GM06990 (cell line): Measurements from ENCODE around the gene ERG28.

Experiments
- DNase-seq: peaks from one replicate; pipeline ENCODE4 v3.0.0-alpha.2; 2011; ENCODE audit not compliant: insufficient read length; ENCODE audit errors: extremely low read depth
- H3K27me3 ChIP-seq: replicated peaks from 2 replicates; pipeline ENCODE4 v1.6.0; 2011; ENCODE audit warnings: low read length; ENCODE audit not compliant: control insufficient read depth, insufficient read depth
- H3K36me3 ChIP-seq: 2 replicates; pipeline ENCODE4 v1.5.1; 2011; ENCODE audit warnings: low read length; ENCODE audit not compliant: control insufficient read depth, insufficient read depth
- H3K4me3 ChIP-seq: replicated peaks from 2 replicates; pipeline ENCODE4 v1.5.1; 2011; ENCODE audit warnings: low read depth, mild to moderate bottlenecking, control low read depth, low read length
- TF ChIP-seq, protein P1 (sequence below): IDR thresholded peaks from 2 replicates; pipeline ENCODE4 v1.5.1; 2011; ENCODE audit warnings: low read length, control low read depth, mild to moderate bottlenecking, inconsistent platforms; ENCODE audit not compliant: insufficient read depth, poor library complexity, severe bottlenecking

Gene ERG28

DNA sequence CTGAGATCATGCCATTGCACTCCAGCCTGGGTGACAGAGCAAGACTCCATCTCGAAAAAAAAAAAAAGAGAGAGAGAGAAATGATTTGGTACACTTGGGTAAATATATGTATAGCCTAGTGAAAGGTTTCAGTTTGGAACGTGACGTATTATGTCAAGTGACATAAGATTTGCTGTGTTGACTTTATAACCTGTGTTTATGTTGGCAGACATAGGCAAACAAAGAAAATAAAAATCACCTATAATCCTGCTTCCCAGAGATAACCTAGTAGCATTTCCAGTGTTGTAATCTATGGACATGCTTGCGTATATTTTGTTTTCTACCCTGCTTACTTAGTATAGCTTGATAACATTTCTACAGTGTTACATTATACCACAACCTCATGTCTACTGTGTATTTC lies 16.7 kb downstream of the ERG28 start:
- TF ChIP-seq, protein P1, sequence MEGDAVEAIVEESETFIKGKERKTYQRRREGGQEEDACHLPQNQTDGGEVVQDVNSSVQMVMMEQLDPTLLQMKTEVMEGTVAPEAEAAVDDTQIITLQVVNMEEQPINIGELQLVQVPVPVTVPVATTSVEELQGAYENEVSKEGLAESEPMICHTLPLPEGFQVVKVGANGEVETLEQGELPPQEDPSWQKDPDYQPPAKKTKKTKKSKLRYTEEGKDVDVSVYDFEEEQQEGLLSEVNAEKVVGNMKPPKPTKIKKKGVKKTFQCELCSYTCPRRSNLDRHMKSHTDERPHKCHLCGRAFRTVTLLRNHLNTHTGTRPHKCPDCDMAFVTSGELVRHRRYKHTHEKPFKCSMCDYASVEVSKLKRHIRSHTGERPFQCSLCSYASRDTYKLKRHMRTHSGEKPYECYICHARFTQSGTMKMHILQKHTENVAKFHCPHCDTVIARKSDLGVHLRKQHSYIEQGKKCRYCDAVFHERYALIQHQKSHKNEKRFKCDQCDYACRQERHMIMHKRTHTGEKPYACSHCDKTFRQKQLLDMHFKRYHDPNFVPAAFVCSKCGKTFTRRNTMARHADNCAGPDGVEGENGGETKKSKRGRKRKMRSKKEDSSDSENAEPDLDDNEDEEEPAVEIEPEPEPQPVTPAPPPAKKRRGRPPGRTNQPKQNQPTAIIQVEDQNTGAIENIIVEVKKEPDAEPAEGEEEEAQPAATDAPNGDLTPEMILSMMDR: no peak
- Histone ChIP-seq H3K27me3 (no peaks in the 10 kb centered on the region), H3K4me3 (no peak overlapping the region), H3K36me3 (peaks cover 2% of the 10 kb centered on the region)
- DNase-seq: no peak

DNA sequence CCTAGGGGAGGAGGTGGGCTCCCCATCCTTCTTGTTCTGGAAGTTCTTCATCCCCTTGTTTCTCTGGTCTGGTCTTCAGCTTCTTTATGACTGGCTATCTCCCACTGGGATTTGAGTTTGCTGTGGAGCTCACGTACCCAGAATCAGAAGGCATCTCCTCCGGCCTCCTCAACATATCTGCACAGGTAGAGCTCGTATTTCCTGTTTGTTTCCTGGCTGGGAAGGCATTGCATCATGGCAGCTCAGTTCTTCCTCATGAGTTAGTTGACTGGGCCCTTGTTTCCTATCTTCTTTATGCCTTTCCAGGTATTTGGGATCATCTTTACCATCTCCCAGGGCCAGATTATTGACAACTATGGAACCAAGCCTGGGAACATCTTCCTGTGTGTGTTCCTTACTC lies 19.8 kb downstream of the ERG28 start:
- TF ChIP-seq, protein P1: no peak

DNA sequence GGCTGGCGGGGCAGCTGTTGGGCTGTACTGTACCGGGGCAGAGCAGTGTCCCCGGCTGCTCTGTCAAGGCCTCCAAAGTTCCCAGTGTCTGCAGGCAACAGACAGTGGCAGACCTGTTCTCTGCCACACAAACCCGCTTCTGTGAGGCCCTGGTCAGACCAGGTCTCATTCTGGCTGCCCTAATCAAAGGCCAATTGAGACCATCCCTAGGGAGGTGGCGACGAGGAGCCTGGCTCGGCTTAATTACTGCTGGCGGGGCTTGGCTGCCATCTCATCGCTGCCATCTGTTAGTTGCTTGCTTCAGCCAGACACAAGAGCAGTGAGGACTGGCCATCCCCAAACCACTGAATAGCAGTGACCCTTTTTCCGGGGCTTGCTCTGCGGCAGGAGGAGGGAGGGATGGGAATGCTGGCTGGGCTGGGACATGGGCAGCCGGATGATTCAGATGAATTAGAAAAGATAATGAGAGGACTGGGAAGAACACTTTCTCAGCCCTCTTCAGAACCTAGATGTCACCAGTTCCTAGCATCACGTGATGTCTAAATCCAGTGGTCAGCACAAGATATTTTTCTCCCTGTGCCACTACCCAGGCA lies 24.5 kb downstream of the ERG28 start:
- H3K36me3 ChIP-seq: no peaks in the 10 kb centered on the region
- no peak for DNase-seq
- H3K4me3 ChIP-seq: no peak overlapping the region
- TF ChIP-seq, protein P1: no peak
- no peaks in the 10 kb centered on the region for H3K27me3 ChIP-seq

More for the DNA sequence above, 19.8 kb downstream of the ERG28 start:
- no peaks in the 10 kb centered on the region for H3K27me3 ChIP-seq
- no peak overlapping the region for H3K4me3 ChIP-seq
- H3K36me3 ChIP-seq: no peaks in the 10 kb centered on the region; the same call in 1 of the 2 replicates
- no peak for DNase-seq

DNA sequence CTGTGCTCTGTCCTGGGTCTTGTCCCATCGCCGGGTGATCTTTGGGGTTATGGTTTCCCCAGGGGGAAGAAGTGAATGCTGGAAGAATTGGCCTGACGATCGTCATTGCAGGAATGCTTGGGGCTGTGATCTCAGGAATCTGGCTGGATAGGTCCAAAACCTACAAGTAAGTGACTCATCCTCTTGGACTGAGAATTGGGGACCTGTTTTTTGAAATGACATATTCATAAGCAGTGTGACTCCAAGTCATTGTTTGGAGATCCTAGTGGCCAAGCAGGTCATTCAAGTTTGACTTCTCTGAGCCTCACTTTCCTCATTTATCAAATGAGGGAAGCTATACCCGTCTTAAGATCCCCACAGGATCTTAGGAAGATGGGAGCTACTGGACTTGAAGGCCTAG lies 25.8 kb downstream of the ERG28 start:
- TF ChIP-seq, protein P1: no peak
- no peak overlapping the region for H3K4me3 ChIP-seq
- no peaks in the 10 kb centered on the region for H3K36me3 ChIP-seq
- no peaks in the 10 kb centered on the region for H3K27me3 ChIP-seq
- no peak for DNase-seq

DNA sequence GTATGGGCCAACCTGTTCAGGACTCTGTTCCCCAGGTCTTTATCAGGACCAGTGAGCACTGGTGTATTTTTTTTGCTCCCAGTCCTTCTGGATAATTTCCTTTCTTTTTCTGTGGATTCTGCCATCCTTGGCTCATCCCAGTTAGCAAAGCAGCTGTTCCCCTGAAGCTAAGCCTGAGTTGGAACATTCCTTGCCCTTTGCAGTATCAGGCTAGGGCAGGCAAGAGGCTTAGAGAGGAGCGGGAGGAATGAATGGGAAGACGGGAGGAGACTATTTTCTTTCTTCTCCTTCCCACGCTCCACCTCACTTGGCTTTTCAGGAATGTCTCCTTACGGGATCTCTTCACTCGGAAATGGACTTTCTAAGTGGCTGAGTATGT lies 29.2 kb downstream of the ERG28 start:
- H3K36me3 ChIP-seq: no peaks in the 10 kb centered on the region
- no peak overlapping the region for H3K4me3 ChIP-seq
- DNase-seq: no peak
- H3K27me3 ChIP-seq: no peaks in the 10 kb centered on the region
- TF ChIP-seq, protein P1: no peak
